Astrocyte (in vitro differentiated cells and primary cell): ENCODE data around the gene CZIB.

Source experiments
- CTCF ChIP-seq: IDR thresholded peaks from 2 replicates; pipeline ENCODE4 v1.5.1; 2011; ENCODE audit warnings: low read depth, mild to moderate bottlenecking, inconsistent platforms, low read length, moderate library complexity; ENCODE audit not compliant: insufficient read depth
- EZH2 ChIP-seq: IDR thresholded peaks from 2 replicates; pipeline ENCODE4 v1.6.1; 2012; ENCODE audit warnings: mild to moderate bottlenecking, low read length, inconsistent platforms; ENCODE audit not compliant: insufficient read depth

GRCh38 chr1:53238197-53239155 is 18.0 kb upstream of the CZIB start, which contains the start of gene MAGOH:
- TF ChIP-seq CTCF (no peak), EZH2 (no peak)
